Hindlimb muscle (tissue), 1 donor: ENCODE data around the gene MRPL47. TPM values are rescaled to one million over a fixed set of nuclear protein-coding genes. Genes with fewer than 3 reads are reported as not detected.

ENCODE experiments used
- DNase-seq: peaks from one replicate; pipeline ENCODE4 v3.0.0-alpha.2; 2013
- polyA plus RNA-seq: library from polyadenylated mRNA; unstranded; fragments of 120-200 nt; gene quantifications from one replicate; pipeline ENCODE4 v1.2.1, GENCODE V29; 2013; ENCODE audit not compliant: insufficient read length

MRPL47 gene
- polyA plus RNA-seq, 1 donor, result 32.7 TPM

DNA sequence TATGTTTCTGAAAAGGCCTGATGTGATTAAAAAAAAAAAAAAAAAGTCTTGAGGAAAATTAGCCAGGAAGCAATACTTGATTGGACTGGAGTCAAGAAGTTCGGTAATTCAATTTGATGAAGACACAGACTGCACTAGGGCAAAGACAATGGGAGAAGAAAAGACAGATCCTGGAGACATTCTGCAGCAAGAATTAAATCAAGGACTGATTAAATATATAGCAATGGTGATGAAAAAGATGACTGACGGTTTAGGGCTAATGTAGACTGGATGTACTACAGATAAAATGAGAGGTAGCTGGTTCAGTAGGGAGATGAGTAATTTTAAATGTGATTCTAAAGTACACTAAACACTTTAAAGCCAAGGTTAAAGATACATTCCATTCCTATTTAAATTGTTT lies 13.8 kb downstream of the MRPL47 start:
- no peak for DNase-seq

GRCh38 chr3:179589143-179589542 lies 15.3 kb downstream of the MRPL47 start:
- DNase-seq, result no peak

DNA sequence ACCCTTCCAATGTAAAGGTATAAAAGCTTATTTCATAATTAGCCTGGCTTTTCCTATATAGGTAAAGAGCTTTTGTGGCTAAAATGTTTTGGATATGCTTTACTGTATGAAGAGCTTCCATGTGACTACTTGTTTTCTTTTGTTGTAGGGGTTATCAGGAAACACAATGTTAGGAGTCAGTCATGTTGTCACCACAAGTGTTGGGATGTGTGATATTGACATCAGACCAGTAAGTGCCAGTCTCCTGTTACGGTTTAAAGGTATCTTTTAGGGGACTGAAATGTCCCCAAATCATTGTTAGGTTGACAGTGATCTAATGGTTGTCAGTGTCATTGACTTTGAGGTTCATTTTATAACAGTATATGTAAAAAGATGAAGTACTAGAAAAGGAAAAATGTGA lies 23.4 kb downstream of the MRPL47 start:
- no peak for DNase-seq

DNA sequence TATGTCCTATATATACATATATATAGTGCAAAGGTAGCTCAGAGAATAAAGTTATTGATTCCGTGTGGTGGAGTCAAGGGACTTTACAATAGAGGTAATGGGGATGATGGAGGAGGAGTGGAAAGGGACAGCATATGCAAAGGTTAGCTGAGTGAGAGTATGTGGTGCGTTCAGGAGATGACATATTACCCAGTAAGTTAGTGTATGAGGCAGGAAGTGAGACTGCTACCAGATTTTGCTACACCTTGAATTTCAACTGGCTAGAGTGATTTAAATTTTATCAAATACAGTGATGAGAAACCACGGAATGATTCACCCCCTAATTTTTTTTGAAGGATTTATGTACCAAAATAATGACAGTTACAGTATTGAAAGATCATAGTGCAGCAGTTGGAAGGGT lies 38.9 kb downstream of the MRPL47 start:
- DNase-seq, result no peak

- DNase-seq, result peak; percentile 28
Measured at GRCh38 chr3:179563271-179563783, 41.1 kb downstream of the MRPL47 start.

DNA sequence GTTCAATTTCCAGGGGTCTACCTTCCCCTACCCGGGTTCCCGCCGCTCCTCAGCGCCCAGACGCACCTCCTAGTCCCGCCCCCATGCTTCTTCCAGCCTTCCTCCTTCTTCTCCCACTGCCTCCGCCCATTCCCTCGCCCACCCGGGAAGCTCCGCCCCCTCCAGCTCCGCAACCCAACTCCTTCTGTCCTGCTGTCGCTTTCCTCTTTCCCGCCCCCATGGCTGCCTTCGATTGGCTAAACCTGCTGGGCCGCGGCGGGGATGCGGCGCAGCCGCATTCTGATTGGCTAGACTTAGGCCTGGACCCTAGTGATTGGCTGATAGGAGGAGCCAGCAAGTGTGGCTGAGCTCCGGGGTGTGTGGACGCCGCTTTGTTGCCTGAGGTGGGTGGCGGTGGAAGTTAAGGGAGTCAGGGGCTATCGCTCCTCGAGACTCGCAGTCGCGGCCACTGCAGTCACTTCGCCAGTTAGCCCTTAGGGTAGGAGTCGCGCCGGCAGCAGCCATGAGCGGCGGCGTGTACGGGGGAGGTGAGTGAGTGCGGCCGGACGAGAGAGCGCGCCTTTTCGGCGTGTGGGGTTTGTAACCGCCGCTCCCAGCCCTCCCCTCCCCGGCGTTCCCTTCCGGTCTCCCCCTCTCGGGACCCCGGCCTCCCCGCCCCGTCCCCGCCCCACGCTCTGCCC lies 41.7 kb downstream of the MRPL47 start, which contains the start of gene ACTL6A:
TSS of gene ACTL6A (plus strand) at position 336 of the 680 bp plus-strand sequence. CDS start at position 503, 167 bp downstream.
- peak; percentile 99 for DNase-seq

DNA sequence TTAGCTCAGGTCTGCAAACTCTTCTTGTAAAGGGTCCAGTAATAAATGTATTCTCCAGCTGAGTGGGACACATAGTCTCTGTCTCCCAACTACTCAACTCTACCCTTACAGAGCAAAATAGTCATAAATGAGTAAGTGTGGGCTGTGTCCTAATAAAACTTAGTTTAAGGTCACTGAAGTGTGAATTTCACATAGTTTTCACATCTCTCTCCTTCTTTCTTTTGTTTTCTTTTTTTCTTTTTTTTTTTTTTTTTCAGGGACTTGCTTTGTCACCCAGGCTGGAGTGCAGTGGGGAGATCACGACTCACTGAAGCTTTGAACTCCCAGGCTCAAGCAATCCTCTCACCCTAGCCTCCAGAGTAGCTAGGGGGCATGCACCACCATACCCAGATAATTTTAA lies 43.6 kb downstream of the MRPL47 start:
- DNase-seq, result no peak

GRCh38 chr3:179558742-179559364 lies 45.6 kb downstream of the MRPL47 start:
- peak; percentile 64 for DNase-seq

DNA sequence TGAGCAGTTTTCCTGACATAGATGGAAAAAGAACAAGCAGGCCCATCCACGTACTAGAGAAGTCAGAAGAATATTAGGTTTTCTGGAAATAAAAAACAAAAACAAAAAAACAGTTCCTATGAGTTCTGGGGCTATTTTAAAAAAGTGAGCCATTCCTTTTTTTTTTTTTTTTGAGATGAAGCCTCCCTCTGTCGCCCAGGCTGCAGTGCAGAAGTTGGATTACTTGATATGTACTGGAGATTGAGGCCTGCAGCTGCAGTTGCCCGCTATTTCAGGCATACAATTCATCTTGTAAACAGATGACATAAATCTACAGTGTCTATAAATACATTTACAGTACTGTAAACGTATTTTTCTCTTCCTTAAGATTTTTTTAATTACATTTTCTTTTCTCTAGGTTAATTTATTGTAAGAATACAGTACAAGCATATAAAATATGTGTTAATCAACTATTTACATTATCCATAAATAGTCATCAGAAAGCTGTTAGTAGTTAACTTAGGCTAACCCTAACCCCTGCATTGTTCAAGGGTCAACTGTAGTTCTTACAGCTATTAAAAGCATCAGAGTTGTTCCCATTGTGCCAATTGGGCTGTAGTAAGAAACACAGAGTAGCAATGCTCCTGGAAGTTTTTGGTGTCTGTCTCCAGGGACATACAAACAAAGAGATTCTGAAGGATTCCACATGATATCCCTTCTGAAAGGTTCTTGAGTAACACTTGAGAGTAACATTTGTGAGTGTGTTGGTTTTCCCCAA lies 52.9 kb downstream of the MRPL47 start:
- DNase-seq, result no peak

GRCh38 chr3:179546814-179547241 lies 57.6 kb downstream of the MRPL47 start:
- no peak for DNase-seq

DNA sequence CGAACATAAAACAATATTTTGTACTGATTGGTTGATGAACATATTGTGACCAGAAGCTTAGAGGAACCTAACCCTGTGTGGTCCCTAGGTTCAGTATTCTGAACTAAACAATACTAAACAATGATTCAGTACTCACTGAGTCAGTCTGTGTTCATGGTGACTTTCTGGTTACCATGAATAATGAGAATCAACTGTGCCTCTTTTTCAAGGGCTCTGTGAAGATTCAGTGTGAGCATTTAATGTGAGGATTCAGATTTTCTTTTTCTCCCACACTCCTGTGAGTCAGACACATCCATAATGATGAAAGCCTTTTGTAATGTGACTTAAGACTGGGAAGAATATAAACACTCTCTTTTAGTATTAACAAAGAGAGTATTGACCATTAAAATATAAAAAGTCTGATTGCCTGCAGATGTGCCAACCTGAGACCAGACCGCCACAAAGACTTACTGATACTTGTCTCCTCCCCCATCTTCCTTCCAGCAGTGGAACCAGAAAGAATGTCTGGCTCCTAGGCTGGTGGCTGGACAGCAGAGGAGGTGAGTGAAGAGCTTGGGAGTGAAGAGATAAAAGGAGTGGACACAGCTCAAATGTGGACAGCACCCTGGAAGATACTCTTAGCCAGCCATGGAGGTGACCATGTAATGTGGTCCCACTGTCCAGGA lies 59.3 kb downstream of the MRPL47 start:
- DNase-seq, result no peak

- no peak for DNase-seq
Measured at GRCh38 chr3:179542375-179542774, 62.1 kb downstream of the MRPL47 start.

GRCh38 chr3:179541596-179541995 lies 62.8 kb downstream of the MRPL47 start:
- no peak for DNase-seq

DNA sequence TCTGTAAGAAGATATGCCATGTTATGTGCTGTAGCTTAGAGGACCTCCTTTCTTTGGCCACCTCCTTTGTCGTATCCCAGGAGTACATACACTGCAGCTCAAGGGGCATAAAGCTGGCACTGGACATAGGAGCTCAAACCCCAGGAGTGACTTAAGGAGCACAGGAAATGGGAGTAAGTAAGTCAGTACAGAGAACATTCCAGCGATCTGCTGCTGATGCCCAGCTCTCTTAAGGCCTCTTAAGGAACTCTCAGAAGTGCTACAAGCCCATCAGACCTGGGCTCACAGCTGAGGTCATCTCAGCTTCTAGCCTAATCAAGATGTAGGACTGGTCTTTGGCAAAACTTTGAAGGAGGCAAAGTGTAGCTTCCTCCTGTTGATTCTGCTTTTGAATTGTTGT lies 63.3 kb downstream of the MRPL47 start:
- DNase-seq, result no peak

Other genes starting within 250 kb of the MRPL47 start
- gene GNB4, start 153.2 kb downstream of the MRPL47 start, polyA plus RNA-seq, result 38.0 TPM
- 35.3 TPM for gene ACTL6A, start 41.7 kb downstream of the MRPL47 start, polyA plus RNA-seq
- gene NDUFB5, start 156 bp upstream of the MRPL47 start, polyA plus RNA-seq, result 185 TPM
- gene USP13, start 48.4 kb upstream of the MRPL47 start, polyA plus RNA-seq, result 53.4 TPM